ENCODE results near the gene CDK7.
"Not testable (repeated sequence)": the region's sequence is repeated elsewhere in the genome, so short reads cannot be mapped to it uniquely, and the experiment has no call there.

Gene CDK7

GRCh38 chr5:69217151-69217511, 17.6 kb upstream of the CDK7 start:
- Histone ChIP-seq H3K27ac (ENCODE audit: low read length) (no peak overlapping the region), H3K4me1 (ENCODE audit: control insufficient read depth in 1 of 2, insufficient read depth in 2 of 2, low read length in 2 of 2) (peaks cover 0 to 10% of the 10 kb centered on the region in 2 donors), H3K27me3 (ENCODE audit: low read depth, low read length) (no peaks in the 10 kb centered on the region), H3K9me3 (ENCODE audit: control insufficient read depth in 1 of 2, low read length in 2 of 2) (no peaks in the 10 kb centered on the region), H3K36me3 (ENCODE audit: control insufficient read depth in 1 of 2, insufficient read depth in 2 of 2, low read length in 2 of 2) (no peaks in the 10 kb centered on the region), H3K4me3 (ENCODE audit: low read depth in 1 of 2, low read length in 2 of 2) (peak overlapping the region; percentile 89 to 95)

DNA sequence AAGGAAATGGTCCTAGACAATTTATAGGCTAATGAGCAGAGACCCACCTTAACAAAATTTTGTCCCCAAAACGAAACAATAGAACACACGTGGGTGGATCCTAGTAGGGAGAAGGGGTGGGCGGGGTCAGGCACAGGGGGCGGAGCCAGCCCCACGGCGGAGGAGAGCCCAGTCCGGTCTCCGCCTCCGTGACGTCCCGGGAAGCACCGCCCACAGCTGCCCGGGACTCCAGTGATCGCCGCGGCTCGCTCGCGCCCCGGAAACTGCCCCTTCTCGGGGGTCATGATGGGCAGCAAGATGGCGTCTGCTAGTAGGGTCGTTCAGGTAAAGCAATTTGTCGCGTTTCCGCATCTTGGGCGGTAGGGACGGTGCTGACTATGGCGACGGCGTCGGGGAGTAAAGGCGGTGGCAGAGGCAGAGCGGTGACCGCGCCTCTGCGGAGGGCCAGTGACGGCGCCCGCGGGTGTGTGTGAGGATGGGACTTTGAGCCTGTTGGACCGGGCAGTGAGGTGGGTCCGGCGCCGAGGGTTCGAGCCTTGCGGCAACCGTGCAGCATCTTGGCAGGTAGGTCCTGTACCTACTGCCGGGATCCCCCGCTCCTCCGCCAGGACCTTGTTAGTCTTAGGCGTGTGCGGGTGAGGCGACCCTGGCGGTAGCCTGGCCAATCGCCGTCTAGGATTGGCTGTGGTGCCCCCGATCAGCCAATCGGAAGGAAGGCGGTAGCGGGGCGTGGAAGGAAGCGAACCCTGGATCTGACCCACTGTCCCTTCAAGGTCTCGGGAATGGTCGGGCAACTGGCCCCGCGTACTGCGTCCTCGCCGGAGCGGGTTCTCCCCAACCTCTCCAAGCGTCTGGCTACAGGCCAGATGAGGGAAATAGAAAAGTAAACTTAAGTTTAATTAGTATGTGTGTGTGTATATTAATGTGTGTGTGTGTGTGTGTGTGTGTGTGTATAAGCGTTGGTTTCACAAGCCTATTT, 16.8 kb upstream of the CDK7 start:
- H3K27me3 ChIP-seq (ENCODE audit: low read depth, low read length): no peaks in the 10 kb centered on the region
- peak overlapping the region; percentile 89 to 95 for H3K4me3 ChIP-seq (ENCODE audit: low read depth in 1 of 2, low read length in 2 of 2)
- H3K4me1 ChIP-seq (ENCODE audit: control insufficient read depth in 1 of 2, insufficient read depth in 2 of 2, low read length in 2 of 2): peaks cover 0 to 10% of the 10 kb centered on the region in 2 donors
- peak overlapping the region; percentile 78 for H3K27ac ChIP-seq (ENCODE audit: low read length)
- no peaks in the 10 kb centered on the region for H3K36me3 ChIP-seq (ENCODE audit: control insufficient read depth in 1 of 2, insufficient read depth in 2 of 2, low read length in 2 of 2)
- H3K9me3 ChIP-seq (ENCODE audit: control insufficient read depth in 1 of 2, low read length in 2 of 2): no peaks in the 10 kb centered on the region

GRCh38 chr5:69219939-69220338, 14.7 kb upstream of the CDK7 start:
- Histone ChIP-seq H3K27ac (ENCODE audit: low read length) (no peak overlapping the region), H3K4me1 (ENCODE audit: control insufficient read depth in 1 of 2, insufficient read depth in 2 of 2, low read length in 2 of 2) (peaks cover 0 to 10% of the 10 kb centered on the region in 2 donors), H3K27me3 (ENCODE audit: low read depth, low read length) (no peaks in the 10 kb centered on the region), H3K9me3 (ENCODE audit: control insufficient read depth in 1 of 2, low read length in 2 of 2) (no peaks in the 10 kb centered on the region), H3K4me3 (ENCODE audit: low read depth in 1 of 2, low read length in 2 of 2) (no peak overlapping the region), H3K36me3 (ENCODE audit: control insufficient read depth in 1 of 2, insufficient read depth in 2 of 2, low read length in 2 of 2) (no peaks in the 10 kb centered on the region)

- H3K27me3 ChIP-seq (ENCODE audit: low read depth, low read length); H3K4me1 ChIP-seq (ENCODE audit: control insufficient read depth in 1 of 2, insufficient read depth in 2 of 2, low read length in 2 of 2); H3K4me3 ChIP-seq (ENCODE audit: low read depth in 1 of 2, low read length in 2 of 2); H3K27ac ChIP-seq (ENCODE audit: low read length); H3K9me3 ChIP-seq (ENCODE audit: control insufficient read depth in 1 of 2, low read length in 2 of 2); H3K36me3 ChIP-seq (ENCODE audit: control insufficient read depth in 1 of 2, insufficient read depth in 2 of 2, low read length in 2 of 2): not testable (repeated sequence)
Measured at GRCh38 chr5:69220371-69220770, 14.3 kb upstream of the CDK7 start.

DNA sequence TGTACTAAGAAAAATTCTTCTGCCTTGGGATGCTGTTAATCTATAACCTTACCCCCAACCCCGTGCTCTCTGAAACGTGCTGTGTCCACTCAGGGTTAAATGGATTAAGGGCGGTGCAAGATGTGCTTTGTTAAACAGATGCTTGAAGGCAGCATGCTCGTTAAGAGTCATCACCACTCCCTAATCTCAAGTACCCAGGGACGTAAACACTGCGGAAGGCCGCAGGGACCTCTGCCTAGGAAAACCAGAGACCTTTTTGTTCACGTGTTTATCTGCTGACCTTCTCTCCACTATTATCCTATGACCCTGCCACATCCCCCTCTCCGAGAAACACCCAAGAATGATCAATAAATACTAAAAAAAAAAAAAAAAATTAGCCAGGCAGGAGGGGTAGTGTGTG, 13.9 kb upstream of the CDK7 start:
- not testable (repeated sequence) for H3K4me3 ChIP-seq (ENCODE audit: low read depth in 1 of 2, low read length in 2 of 2); H3K36me3 ChIP-seq (ENCODE audit: control insufficient read depth in 1 of 2, insufficient read depth in 2 of 2, low read length in 2 of 2); H3K27me3 ChIP-seq (ENCODE audit: low read depth, low read length); H3K4me1 ChIP-seq (ENCODE audit: control insufficient read depth in 1 of 2, insufficient read depth in 2 of 2, low read length in 2 of 2); H3K27ac ChIP-seq (ENCODE audit: low read length); H3K9me3 ChIP-seq (ENCODE audit: control insufficient read depth in 1 of 2, low read length in 2 of 2)

GRCh38 chr5:69224520-69224919, 10.2 kb upstream of the CDK7 start:
- Histone ChIP-seq H3K4me1 (ENCODE audit: control insufficient read depth in 1 of 2, insufficient read depth in 2 of 2, low read length in 2 of 2) (no peaks in the 10 kb centered on the region), H3K9me3 (ENCODE audit: control insufficient read depth in 1 of 2, low read length in 2 of 2) (no peaks in the 10 kb centered on the region), H3K27ac (ENCODE audit: low read length) (no peak overlapping the region), H3K36me3 (ENCODE audit: control insufficient read depth in 1 of 2, insufficient read depth in 2 of 2, low read length in 2 of 2) (peaks cover 7 to 19% of the 10 kb centered on the region in 2 donors), H3K27me3 (ENCODE audit: low read depth, low read length) (no peaks in the 10 kb centered on the region), H3K4me3 (ENCODE audit: low read depth in 1 of 2, low read length in 2 of 2) (no peak overlapping the region)

GRCh38 chr5:69225860-69226259, 8.8 kb upstream of the CDK7 start:
- no peak overlapping the region for H3K4me3 ChIP-seq (ENCODE audit: low read depth in 1 of 2, low read length in 2 of 2)
- no peak overlapping the region for H3K27ac ChIP-seq (ENCODE audit: low read length)
- H3K9me3 ChIP-seq (ENCODE audit: control insufficient read depth in 1 of 2, low read length in 2 of 2): no peaks in the 10 kb centered on the region
- H3K4me1 ChIP-seq (ENCODE audit: control insufficient read depth in 1 of 2, insufficient read depth in 2 of 2, low read length in 2 of 2): no peaks in the 10 kb centered on the region
- H3K27me3 ChIP-seq (ENCODE audit: low read depth, low read length): no peaks in the 10 kb centered on the region
- peaks cover 7 to 27% of the 10 kb centered on the region in 2 donors for H3K36me3 ChIP-seq (ENCODE audit: control insufficient read depth in 1 of 2, insufficient read depth in 2 of 2, low read length in 2 of 2)

- no peak overlapping the region for H3K27ac ChIP-seq (ENCODE audit: low read length)
- peaks cover 7 to 27% of the 10 kb centered on the region in 2 donors for H3K36me3 ChIP-seq (ENCODE audit: control insufficient read depth in 1 of 2, insufficient read depth in 2 of 2, low read length in 2 of 2)
Measured at GRCh38 chr5:69230181-69230580, 4.5 kb upstream of the CDK7 start.

GRCh38 chr5:69231281-69231680, 3.4 kb upstream of the CDK7 start:
- H3K27me3 ChIP-seq (ENCODE audit: low read depth, low read length): no peaks in the 10 kb centered on the region
- no peak overlapping the region for H3K4me3 ChIP-seq (ENCODE audit: low read depth in 1 of 2, low read length in 2 of 2)
- H3K36me3 ChIP-seq (ENCODE audit: control insufficient read depth in 1 of 2, insufficient read depth in 2 of 2, low read length in 2 of 2): peaks cover 7 to 27% of the 10 kb centered on the region in 2 donors
- H3K27ac ChIP-seq (ENCODE audit: low read length): no peak overlapping the region
- H3K4me1 ChIP-seq (ENCODE audit: control insufficient read depth in 1 of 2, insufficient read depth in 2 of 2, low read length in 2 of 2): peaks cover 3 to 12% of the 10 kb centered on the region in 2 donors
- no peaks in the 10 kb centered on the region for H3K9me3 ChIP-seq (ENCODE audit: control insufficient read depth in 1 of 2, low read length in 2 of 2)

More at GRCh38 chr5:69230181-69230580, 4.5 kb upstream of the CDK7 start:
- Histone ChIP-seq H3K9me3 (ENCODE audit: control insufficient read depth in 1 of 2, low read length in 2 of 2) (no peaks in the 10 kb centered on the region), H3K4me3 (ENCODE audit: low read depth in 1 of 2, low read length in 2 of 2) (no peak overlapping the region), H3K4me1 (ENCODE audit: control insufficient read depth in 1 of 2, insufficient read depth in 2 of 2, low read length in 2 of 2) (peaks cover 0 to 4% of the 10 kb centered on the region in 2 donors), H3K27me3 (ENCODE audit: low read depth, low read length) (no peaks in the 10 kb centered on the region)

DNA sequence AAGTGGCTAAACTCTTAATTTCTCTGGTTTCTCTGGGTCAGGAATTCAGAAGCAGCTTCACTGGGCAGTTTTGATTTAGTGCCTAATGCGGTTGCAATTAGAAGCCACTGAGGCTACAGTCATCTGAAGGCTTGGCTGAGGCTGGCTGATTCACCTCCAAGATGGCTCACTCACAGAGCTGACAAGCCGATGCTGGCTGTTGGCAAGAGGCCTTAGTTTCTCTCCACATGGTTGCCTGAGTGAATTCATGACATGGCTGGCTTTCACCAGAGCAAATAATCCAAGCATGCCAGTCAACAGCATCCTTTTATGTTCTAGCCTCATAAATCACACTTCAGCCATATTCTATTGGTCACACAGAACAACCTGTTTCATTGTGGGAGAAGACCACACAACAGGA, 2.8 kb upstream of the CDK7 start:
- Histone ChIP-seq H3K36me3 (ENCODE audit: control insufficient read depth in 1 of 2, insufficient read depth in 2 of 2, low read length in 2 of 2) (peaks cover 7 to 27% of the 10 kb centered on the region in 2 donors), H3K27ac (ENCODE audit: low read length) (no peak overlapping the region), H3K4me3 (ENCODE audit: low read depth in 1 of 2, low read length in 2 of 2) (no peak overlapping the region)

GRCh38 chr5:69236733-69237132, 2.0 kb downstream of the CDK7 start:
- H3K4me1 ChIP-seq (ENCODE audit: control insufficient read depth in 1 of 2, insufficient read depth in 2 of 2, low read length in 2 of 2): peaks cover 3 to 20% of the 10 kb centered on the region in 2 donors
- not testable (repeated sequence) for H3K4me3 ChIP-seq (ENCODE audit: low read depth in 1 of 2, low read length in 2 of 2); H3K27me3 ChIP-seq (ENCODE audit: low read depth, low read length); H3K27ac ChIP-seq (ENCODE audit: low read length); H3K9me3 ChIP-seq (ENCODE audit: control insufficient read depth in 1 of 2, low read length in 2 of 2)
- H3K36me3 ChIP-seq (ENCODE audit: control insufficient read depth in 1 of 2, insufficient read depth in 2 of 2, low read length in 2 of 2): peaks cover 0 to 15% of the 10 kb centered on the region in 2 donors

More for the DNA sequence above, 2.8 kb upstream of the CDK7 start:
- Histone ChIP-seq H3K4me1 (ENCODE audit: control insufficient read depth in 1 of 2, insufficient read depth in 2 of 2, low read length in 2 of 2) (peaks cover 3 to 15% of the 10 kb centered on the region in 2 donors), H3K27me3 (ENCODE audit: low read depth, low read length) (no peaks in the 10 kb centered on the region), H3K9me3 (ENCODE audit: control insufficient read depth in 1 of 2, low read length in 2 of 2) (no peaks in the 10 kb centered on the region)

Data from muscle layer of duodenum (tissue), 2 donors.